ENCODE results near the gene PGAP3.

Gene PGAP3

DNA sequence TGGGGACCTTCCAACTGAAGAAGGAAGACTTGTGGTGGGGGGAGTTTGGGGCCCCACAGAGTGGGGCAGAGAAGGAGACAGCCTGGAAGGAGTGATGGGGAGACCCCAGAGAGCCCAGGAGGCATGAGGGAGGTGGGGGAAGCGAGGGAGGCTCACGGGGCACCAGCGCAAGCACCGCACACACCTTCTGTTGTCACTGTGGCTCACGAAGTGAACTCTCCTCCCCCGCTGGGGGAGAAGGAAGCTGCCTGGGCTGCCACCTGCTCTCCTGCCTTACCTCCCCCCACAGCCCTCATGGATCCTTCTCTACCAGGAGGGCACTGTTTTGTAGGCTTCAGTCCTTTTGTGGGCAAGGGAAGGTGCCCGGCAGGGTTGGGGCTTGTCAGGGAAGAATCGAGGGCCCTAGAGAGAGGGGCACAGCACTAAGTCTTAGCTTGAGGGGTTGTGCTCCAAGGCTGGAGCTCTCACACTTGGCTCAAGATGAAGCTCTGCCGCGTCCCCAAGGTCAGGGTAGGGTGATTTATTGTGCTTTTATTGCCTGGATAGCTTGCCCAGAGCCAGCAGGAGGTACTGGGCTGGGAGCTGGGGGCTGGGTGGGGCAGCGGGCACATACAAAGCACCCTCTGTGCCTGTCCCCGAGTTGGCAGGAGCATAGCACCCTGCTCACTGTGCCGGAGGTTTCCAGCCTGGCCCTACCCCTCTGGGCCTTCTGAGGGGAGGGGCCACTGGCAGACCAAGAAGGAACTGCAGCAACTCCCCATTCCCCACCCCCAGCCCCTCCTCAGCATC is 55.5 kb downstream of the PGAP3 start:
- Histone ChIP-seq H3K36me3 (ENCODE audit: control insufficient read depth, insufficient read depth, low read length) (no peaks in the 10 kb centered on the region), H3K27ac (no peak overlapping the region), H3K27me3 (ENCODE audit: control insufficient read depth, insufficient read depth, low read length) (no peaks in the 10 kb centered on the region), H3K4me1 (peaks cover 6% of the 10 kb centered on the region), H3K79me2 (peaks cover 29% of the 10 kb centered on the region), H3K9ac (no peak overlapping the region), H2AFZ (no peak overlapping the region), H3K4me3 (ENCODE audit: low read depth, low read length) (no peak overlapping the region), H3K9me3 (ENCODE audit: control insufficient read depth, low read length) (no peaks in the 10 kb centered on the region), H3K4me2 (ENCODE audit: low read length) (no peak overlapping the region)
- TF ChIP-seq, protein P1, sequence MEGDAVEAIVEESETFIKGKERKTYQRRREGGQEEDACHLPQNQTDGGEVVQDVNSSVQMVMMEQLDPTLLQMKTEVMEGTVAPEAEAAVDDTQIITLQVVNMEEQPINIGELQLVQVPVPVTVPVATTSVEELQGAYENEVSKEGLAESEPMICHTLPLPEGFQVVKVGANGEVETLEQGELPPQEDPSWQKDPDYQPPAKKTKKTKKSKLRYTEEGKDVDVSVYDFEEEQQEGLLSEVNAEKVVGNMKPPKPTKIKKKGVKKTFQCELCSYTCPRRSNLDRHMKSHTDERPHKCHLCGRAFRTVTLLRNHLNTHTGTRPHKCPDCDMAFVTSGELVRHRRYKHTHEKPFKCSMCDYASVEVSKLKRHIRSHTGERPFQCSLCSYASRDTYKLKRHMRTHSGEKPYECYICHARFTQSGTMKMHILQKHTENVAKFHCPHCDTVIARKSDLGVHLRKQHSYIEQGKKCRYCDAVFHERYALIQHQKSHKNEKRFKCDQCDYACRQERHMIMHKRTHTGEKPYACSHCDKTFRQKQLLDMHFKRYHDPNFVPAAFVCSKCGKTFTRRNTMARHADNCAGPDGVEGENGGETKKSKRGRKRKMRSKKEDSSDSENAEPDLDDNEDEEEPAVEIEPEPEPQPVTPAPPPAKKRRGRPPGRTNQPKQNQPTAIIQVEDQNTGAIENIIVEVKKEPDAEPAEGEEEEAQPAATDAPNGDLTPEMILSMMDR (IDR thresholded peaks at IDR 0.05): no peak

DNA sequence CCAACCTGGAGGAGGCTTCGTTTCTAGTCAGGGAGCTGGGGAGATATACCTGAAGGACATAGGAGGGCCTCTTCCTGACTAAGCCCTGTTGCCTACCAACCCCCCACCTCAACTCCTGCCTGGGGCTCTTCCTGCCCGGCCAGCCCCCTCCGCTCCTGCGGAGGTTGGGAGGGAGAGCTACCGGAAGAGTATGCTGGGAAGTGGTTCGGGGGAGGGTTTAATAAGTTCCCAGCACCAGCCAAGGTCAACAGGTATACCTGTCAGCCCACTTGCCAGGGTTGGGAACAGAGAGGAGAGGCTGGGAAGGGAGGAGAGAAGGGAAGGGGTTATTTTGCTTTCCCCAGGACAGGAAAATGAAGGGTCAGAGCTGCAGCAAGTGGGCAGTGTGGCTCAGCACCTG is 56.5 kb downstream of the PGAP3 start:
- peaks cover 21% of the 10 kb centered on the region for H3K79me2 ChIP-seq
- TF ChIP-seq, protein P1 (IDR thresholded peaks at IDR 0.05): no peak
- no peaks in the 10 kb centered on the region for H3K9me3 ChIP-seq (ENCODE audit: control insufficient read depth, low read length)
- H3K27me3 ChIP-seq (ENCODE audit: control insufficient read depth, insufficient read depth, low read length): peaks cover 3% of the 10 kb centered on the region
- H3K27ac ChIP-seq: no peak overlapping the region
- H3K9ac ChIP-seq: no peak overlapping the region
- no peak overlapping the region for H2AFZ ChIP-seq
- H3K4me1 ChIP-seq: peaks cover 12% of the 10 kb centered on the region
- H3K36me3 ChIP-seq (ENCODE audit: control insufficient read depth, insufficient read depth, low read length): no peaks in the 10 kb centered on the region
- H3K4me3 ChIP-seq (ENCODE audit: low read depth, low read length): no peak overlapping the region
- H3K4me2 ChIP-seq (ENCODE audit: low read length): no peak overlapping the region

DNA sequence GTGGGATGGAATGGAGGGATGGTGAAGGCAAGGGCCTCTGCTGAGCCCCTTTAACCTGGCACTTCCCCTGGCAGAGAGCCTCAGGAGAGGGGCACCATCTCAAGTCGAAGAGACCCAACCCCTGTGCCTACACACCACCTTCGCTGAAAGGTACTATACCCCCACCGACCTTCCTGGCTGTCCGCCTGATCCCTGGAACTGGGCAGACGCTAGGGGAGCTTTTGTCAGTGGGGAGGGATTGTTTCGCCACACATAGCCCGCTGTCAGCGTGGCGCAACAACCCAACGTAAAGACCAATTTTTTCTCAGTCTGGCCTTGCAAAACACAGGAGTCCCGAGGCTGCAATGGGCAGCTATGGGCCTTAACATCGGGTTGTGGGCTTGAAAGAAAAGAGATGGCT is 58.0 kb downstream of the PGAP3 start:
- no peaks in the 10 kb centered on the region for H3K36me3 ChIP-seq (ENCODE audit: control insufficient read depth, insufficient read depth, low read length)
- H3K4me1 ChIP-seq: peaks cover 6% of the 10 kb centered on the region
- no peak overlapping the region for H3K4me2 ChIP-seq (ENCODE audit: low read length)
- no peak overlapping the region for H3K27ac ChIP-seq
- no peak overlapping the region for H3K4me3 ChIP-seq (ENCODE audit: low read depth, low read length)
- TF ChIP-seq, protein P1 (IDR thresholded peaks at IDR 0.05): no peak
- H3K9me3 ChIP-seq (ENCODE audit: control insufficient read depth, low read length): no peaks in the 10 kb centered on the region
- H3K9ac ChIP-seq: no peak overlapping the region
- peaks cover 3% of the 10 kb centered on the region for H3K27me3 ChIP-seq (ENCODE audit: control insufficient read depth, insufficient read depth, low read length)
- H2AFZ ChIP-seq: no peak overlapping the region
- peaks cover 6% of the 10 kb centered on the region for H3K79me2 ChIP-seq

DNA sequence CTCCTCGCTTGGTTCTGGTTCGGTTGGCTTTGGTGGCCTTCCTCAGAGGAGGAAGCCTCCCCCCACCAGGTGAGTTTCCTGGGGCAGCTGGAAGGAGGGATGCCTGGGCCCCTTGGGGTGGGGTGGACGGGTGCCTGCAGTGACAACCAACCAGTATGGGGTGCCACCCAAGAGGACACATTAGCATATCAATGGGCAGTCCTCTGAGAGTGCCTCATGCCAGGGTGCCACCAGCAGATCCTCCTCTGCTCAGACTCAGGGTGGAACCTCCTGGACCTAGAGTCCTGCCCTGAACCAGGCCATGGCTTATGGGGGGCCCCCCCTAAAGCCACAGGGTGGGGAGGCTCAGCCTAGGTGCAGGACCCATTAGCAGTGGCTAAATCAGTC is 58.4 kb downstream of the PGAP3 start:
- Histone ChIP-seq H3K4me3 (ENCODE audit: low read depth, low read length) (no peak overlapping the region), H3K9ac (no peak overlapping the region), H3K4me2 (ENCODE audit: low read length) (no peak overlapping the region), H3K79me2 (peaks cover 2% of the 10 kb centered on the region), H3K9me3 (ENCODE audit: control insufficient read depth, low read length) (no peaks in the 10 kb centered on the region), H3K36me3 (ENCODE audit: control insufficient read depth, insufficient read depth, low read length) (no peaks in the 10 kb centered on the region), H3K27me3 (ENCODE audit: control insufficient read depth, insufficient read depth, low read length) (peaks cover 3% of the 10 kb centered on the region), H2AFZ (no peak overlapping the region), H3K4me1 (peaks cover 6% of the 10 kb centered on the region), H3K27ac (no peak overlapping the region)
- TF ChIP-seq, protein P1 (IDR thresholded peaks at IDR 0.05): no peak

All from parathyroid adenoma (tissue), 2 donors.